ENCODE results near the gene IL17RE. TPM values are rescaled to one million over a fixed set of nuclear protein-coding genes. Genes with fewer than 3 reads are reported as not detected.

IL17RE gene
- total and polyA plus RNA-seq, 2 of the 13 experiments (the other 11 are each of a cell fraction or from before 2014, with no cell fraction given), result 14.5 to 24.1 TPM

- TF ChIP-seq RBM22 (optimal IDR thresholded peaks at IDR 0.05; ENCODE audit: low read length) (no peak), ZNF180 (CRISPR knock-in tag; IDR thresholded peaks at IDR 0.05; ENCODE audit: borderline replicate concordance, low read depth) (no peak), ZNF343 (CRISPR knock-in tag; IDR thresholded peaks at IDR 0.05) (peak; percentile 61; the same call in 1 of the 2 replicates), SOX6 (IDR thresholded peaks at IDR 0.05) (no peak), SOX6 (CRISPR knock-in tag; IDR thresholded peaks at IDR 0.05) (no peak; the same call in 1 of the 2 replicates), SOX13 (IDR thresholded peaks at IDR 0.05) (no peak), SOX13 (CRISPR knock-in tag; conservative IDR thresholded peaks at IDR 0.05 in 1 of 2, IDR thresholded peaks at IDR 0.05 in 1 of 2) (peak in 1 of 2 experiments; percentile 40; a peak in 1 of 4 replicates), ZBTB3 (CRISPR knock-in tag; IDR thresholded peaks at IDR 0.05; ENCODE audit: borderline replicate concordance, low read depth) (no peak), ZNF7 (CRISPR knock-in tag; IDR thresholded peaks at IDR 0.05) (no peak), ZNF251 (CRISPR knock-in tag; IDR thresholded peaks at IDR 0.05) (no peak), ZHX2 (IDR thresholded peaks at IDR 0.05; ENCODE audit: low read depth) (no peak), ZHX2 (CRISPR knock-in tag; IDR thresholded peaks at IDR 0.05; ENCODE audit: borderline replicate concordance) (no peak), MZF1 (CRISPR knock-in tag; IDR thresholded peaks at IDR 0.05; ENCODE audit: borderline replicate concordance) (no peak), TAF1 (CRISPR knock-in tag; IDR thresholded peaks at IDR 0.05) (peak; percentile 67; the same call in 1 of the 2 replicates), ARID4A (CRISPR knock-in tag; IDR thresholded peaks at IDR 0.05; ENCODE audit: borderline replicate concordance) (peak; percentile 75; the same call in 1 of the 2 replicates), CREB1 (IDR thresholded peaks at IDR 0.05) (no peak), CREB1 (CRISPR knock-in tag; IDR thresholded peaks at IDR 0.05) (no peak), ZC3H4 (CRISPR knock-in tag; IDR thresholded peaks at IDR 0.05; ENCODE audit: borderline replicate concordance) (no peak), AGO2 (optimal IDR thresholded peaks at IDR 0.05; ENCODE audit: low read depth, low read length) (no peak), MAZ (IDR thresholded peaks at IDR 0.05; ENCODE audit: borderline replicate concordance, low read depth, low read length) (peak; percentile 81; the same call in 1 of the 2 replicates), MAZ (CRISPR knock-in tag; IDR thresholded peaks at IDR 0.05; ENCODE audit: low read depth) (0 out of 2 replicates have a peak, but pooled peaks have one; percentile 39)
Measured at GRCh38 chr3:9862391-9863057, 40.1 kb upstream of the IL17RE start (continued).

Data from HepG2 (cell line).